ENCODE results near the gene ENTREP3.

GRCh38 chr1:155293086-155293749, 37.9 kb upstream of the ENTREP3 start:
- TF ChIP-seq CTCF (IDR thresholded peaks at IDR 0.05) (no peak), POLR2A (IDR thresholded peaks at IDR 0.05) (no peak)

All from stomach (tissue), 4 donors.